ENCODE data around the gene TMEM53.

DNA sequence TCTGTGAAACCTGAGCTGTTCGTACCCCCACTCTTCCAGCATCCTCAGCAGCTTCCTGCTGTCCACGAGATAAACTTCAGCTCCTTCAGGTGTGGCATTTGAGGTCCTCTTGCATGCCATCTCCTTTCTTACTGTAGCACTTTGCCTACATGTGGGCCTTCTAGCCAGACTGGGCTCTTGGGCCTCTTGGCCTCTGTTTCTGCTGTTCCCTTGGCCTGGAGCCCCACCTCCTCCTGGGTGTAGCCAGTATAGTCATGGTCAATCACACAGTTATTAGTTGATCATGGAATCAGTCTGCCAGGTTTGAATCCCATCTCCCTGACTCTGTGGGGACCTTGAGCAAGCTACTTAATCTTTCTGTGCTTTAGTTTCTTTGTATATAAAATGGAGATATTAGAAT, 26.4 kb downstream of the TMEM53 start:
- TF ChIP-seq CTCF (IDR thresholded peaks at IDR 0.05): no peak
- TF ChIP-seq POLR2A (IDR thresholded peaks at IDR 0.05): no peak

Measured in heart left ventricle (tissue), 13 donors.